Measurements from ENCODE around the gene PNCK.
"Not testable (repeated sequence)": the region's sequence is repeated elsewhere in the genome, so short reads cannot be mapped to it uniquely, and the experiment has no call there.

PNCK gene

GRCh38 chrX:153685751-153686696 lies 12.4 kb upstream of the PNCK start:
- no peak for DNase-seq

- no peak for DNase-seq
Measured at GRCh38 chrX:153685156-153685536, 11.5 kb upstream of the PNCK start.

GRCh38 chrX:153684467-153685155 lies 11.0 kb upstream of the PNCK start:
- no peak for DNase-seq

- not testable (repeated sequence) for DNase-seq
Measured at GRCh38 chrX:153683486-153683885, 9.9 kb upstream of the PNCK start.

- DNase-seq: no peak
Measured at GRCh38 chrX:153681175-153681574, 7.6 kb upstream of the PNCK start.

- no peak for DNase-seq
Measured at GRCh38 chrX:153674219-153674851, 722 bp upstream of the PNCK start.

GRCh38 chrX:153672531-153673427 lies 834 bp downstream of the PNCK start:
- DNase-seq: no peak

GRCh38 chrX:153671589-153672530 lies 1.8 kb downstream of the PNCK start:
- no peak for DNase-seq

- DNase-seq: no peak
Measured at GRCh38 chrX:153670748-153671588, 2.6 kb downstream of the PNCK start.

- no peak for DNase-seq
Measured at GRCh38 chrX:153669901-153670731, 3.5 kb downstream of the PNCK start.

GRCh38 chrX:153669174-153669890 lies 4.3 kb downstream of the PNCK start:
- DNase-seq: no peak

GRCh38 chrX:153668423-153669173 lies 5.0 kb downstream of the PNCK start:
- no peak for DNase-seq

- peak; percentile 72 for DNase-seq
Measured at GRCh38 chrX:153667956-153668396, 5.6 kb downstream of the PNCK start.

- DNase-seq: no peak
Measured at GRCh38 chrX:153667281-153667955, 6.2 kb downstream of the PNCK start.

GRCh38 chrX:153665726-153666306 lies 7.8 kb downstream of the PNCK start:
- no peak for DNase-seq

- DNase-seq: no peak
Measured at GRCh38 chrX:153662266-153662665, 11.3 kb downstream of the PNCK start.

GRCh38 chrX:153659268-153659667 lies 14.3 kb downstream of the PNCK start:
- DNase-seq: no peak
